GM19238 (cell line): ENCODE measurements around the gene SLC25A11.
A peak's percentile ranks its signal among the peaks of the same experiment; 100 is the strongest.
"Not testable (repeated sequence)": the region's sequence is repeated elsewhere in the genome, so short reads cannot be mapped to it uniquely, and the experiment has no call there.

Source experiments
- DNase-seq: peaks from one replicate; pipeline ENCODE4 v3.0.0; 2011; ENCODE audit warnings: low spot score; ENCODE audit not compliant: insufficient read length

Gene SLC25A11

GRCh38 chr17:4945176-4945943 lies 5.5 kb upstream of the SLC25A11 start:
- DNase-seq, result no peak

GRCh38 chr17:4944554-4945175 lies 4.8 kb upstream of the SLC25A11 start:
- DNase-seq, result no peak

DNA sequence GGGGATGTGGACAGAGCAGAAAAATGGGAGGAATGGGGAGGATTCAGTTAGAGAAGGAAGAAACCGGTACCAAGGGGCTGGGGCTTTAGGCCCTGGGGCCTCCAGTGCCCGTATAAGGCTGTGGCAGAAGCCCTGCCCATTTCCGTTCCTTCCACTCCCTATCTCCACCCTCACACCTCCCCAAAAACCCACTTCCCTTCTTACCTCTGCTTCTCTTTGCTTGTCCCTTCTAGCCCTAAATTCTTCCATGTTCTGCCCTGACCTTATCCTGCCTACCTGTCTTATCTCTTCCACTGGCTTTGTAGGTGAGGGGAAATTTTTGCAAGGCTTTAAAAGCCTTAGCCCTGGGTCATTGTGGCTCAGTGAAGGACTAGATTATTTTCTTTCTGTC lies 4.3 kb upstream of the SLC25A11 start:
- no peak for DNase-seq

DNA sequence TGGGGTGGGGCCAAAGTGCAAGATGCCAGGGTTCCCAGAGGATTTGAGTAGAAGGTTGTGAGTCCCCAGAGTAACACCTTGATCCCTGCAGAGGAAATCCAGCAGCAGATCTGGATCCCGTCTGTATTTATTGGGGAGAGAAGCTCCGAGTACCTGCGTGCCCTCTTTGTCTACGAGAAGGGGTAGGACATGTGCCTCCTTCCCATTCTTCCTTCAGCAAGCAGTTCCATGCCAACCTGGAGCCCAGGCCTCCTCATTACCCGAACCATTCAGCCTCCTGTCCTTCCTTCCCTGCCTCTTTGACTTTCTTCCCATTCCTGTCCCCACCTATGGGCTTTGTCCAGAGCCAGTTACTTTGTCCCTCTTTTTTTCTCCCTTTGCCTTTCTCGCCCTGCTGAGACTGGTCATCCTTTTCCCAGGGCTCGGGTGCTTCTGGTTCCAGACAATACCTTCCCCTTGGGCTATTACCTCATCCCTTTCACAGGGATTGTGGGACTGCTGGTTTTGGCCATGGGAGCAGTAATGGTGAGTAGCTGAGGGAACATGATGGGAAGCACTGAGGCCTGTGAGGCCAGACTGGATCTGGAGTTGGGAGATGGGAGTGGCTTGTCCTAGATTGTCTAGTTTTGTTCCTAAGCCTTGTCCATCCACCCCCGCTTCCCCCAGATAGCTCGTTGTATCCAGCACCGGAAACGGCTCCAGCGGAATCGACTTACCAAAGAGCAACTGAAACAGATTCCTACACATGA lies 3.1 kb upstream of the SLC25A11 start:
- no peak for DNase-seq

DNA sequence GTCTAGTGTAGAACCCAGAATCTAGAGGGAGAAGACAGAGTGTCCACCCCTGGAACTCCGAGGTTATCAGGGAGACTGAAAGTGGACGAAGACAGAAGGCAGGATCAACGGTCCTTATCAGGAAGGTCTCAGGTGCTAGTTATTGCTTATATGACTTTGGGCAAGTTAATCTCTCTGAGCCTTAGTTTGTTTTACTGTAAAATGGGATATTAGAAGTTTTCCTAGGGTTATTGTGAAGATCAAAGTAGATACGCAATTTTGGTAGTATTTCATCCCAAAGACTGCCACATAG lies 1.4 kb upstream of the SLC25A11 start:
- no peak for DNase-seq

GRCh38 chr17:4940555-4941318 lies 891 bp upstream of the SLC25A11 start:
- DNase-seq, result no peak

DNA sequence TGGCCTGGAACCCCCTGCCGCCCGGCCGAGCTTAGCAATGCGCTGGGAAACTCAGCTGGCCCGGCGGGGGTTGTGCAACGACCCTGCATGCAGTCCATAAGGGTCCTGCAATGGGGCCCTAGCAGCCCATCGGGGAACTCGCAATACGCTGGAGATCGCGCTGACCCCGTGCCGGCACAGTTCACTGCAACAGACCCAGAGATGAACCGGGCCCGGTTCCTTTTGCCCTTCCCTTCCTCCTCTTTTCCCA lies 375 bp downstream of the SLC25A11 start:
- no peak for DNase-seq

GRCh38 chr17:4938688-4939545 lies 929 bp downstream of the SLC25A11 start:
- no peak for DNase-seq

DNA sequence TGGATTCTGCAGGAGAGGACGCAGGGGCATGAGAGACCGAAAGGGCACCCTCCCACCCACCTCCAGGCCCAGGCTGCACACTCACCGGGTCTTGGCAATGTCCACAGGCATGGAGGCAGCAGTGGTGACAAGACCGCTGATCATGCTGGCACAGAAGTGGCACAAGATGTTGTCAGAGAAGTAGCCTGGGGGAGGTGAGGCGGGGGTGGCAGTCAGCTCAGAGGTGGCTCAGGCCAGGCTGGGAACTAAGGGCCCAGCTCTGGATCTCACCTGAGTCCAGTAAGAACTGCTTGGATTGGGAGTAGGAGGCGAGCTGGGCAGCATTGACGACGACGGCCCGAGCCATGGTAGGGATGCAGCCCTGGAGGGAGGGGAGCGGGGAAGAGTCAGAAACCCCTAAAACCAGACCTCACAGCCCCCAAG lies 1.8 kb downstream of the SLC25A11 start:
- DNase-seq, result no peak

GRCh38 chr17:4937553-4937952 lies 2.3 kb downstream of the SLC25A11 start:
- DNase-seq, result no peak

GRCh38 chr17:4936436-4936835 lies 3.4 kb downstream of the SLC25A11 start:
- no peak for DNase-seq

- no peak for DNase-seq
Observed at GRCh38 chr17:4935650-4936049, 4.2 kb downstream of the SLC25A11 start.

DNA sequence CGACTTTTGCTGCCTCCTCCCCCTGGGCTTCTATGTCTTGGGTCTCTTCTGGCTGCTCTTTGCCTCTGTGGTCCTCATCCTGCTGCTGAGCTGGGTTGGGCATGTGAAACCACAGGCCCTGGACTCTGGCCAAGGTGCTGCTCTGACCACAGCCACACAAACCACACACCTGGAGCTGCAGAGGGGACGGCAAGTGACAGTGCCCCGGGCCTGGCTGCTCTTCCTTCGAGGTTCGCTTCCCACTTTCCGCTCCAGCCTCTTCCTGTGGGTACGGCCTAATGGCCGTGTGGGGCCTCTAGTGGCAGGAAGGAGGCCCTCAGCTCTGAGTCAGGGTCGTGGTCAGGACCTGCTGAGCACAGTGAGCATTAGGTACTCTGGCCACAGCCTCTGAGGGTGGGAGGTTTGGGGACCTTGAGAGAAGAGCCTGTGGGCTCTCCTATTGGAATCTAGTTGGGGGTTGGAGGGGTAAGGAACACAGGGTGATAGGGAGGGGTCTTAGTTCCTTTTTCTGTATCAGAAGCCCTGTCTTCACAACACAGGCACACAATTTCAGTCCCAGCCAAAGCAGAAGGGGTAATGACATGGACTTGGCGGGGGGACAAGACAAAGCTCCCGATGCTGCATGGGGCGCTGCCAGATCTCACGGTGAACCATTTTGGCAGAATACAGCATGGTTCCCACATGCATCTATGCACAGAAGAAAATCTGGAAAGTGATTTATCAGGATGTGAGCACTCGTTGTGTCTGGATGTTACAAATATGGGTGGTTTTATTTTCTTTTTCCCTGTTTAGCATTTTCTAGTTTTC lies 5.5 kb downstream of the SLC25A11 start:
- DNase-seq, result peak; percentile 42

- DNase-seq, result no peak
Observed at GRCh38 chr17:4933646-4934045, 6.2 kb downstream of the SLC25A11 start.

DNA sequence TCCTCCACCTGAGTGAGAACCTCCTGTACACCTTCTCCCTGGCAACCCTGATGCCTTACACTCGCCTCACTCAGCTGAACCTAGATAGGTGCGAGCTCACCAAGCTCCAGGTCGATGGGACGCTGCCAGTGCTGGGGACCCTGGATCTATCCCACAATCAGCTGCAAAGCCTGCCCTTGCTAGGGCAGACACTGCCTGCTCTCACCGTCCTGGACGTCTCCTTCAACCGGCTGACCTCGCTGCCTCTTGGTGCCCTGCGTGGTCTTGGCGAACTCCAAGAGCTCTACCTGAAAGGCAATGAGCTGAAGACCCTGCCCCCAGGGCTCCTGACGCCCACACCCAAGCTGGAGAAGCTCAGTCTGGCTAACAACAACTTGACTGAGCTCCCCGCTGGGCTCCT lies 7.1 kb downstream of the SLC25A11 start:
- no peak for DNase-seq

DNA sequence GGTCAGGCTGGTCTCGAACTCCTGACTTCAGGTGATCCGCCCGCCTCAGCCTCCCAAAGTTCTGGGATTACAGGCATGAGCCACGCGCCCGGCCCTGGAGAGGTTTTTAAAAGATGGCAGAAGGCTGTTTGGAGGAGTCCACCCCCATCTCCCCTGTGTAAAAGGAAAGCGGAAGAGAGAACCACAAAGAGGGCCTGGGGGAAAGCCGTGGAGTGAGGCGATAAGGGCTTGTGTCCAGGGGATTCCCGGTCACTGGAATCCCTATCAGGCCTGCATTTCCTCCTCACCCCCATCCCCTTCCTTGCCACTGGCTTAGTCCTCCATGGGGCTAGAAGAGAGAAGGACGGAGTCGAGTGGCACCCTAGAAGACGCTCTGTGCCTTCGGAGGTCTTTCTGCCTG lies 7.9 kb downstream of the SLC25A11 start, which contains the start of gene GP1BA:
TSS of gene GP1BA (plus strand) at position 315 of the 400 bp plus-strand sequence. CDS start 328 bp downstream, outside the sequence.
- DNase-seq, result peak; percentile 28

- no peak for DNase-seq
Observed at GRCh38 chr17:4928881-4929280, 11.0 kb downstream of the SLC25A11 start.

- DNase-seq, result not testable (repeated sequence)
Observed at GRCh38 chr17:4926577-4927335, 13.1 kb downstream of the SLC25A11 start.

- no peak for DNase-seq
Observed at GRCh38 chr17:4921320-4921719, 18.5 kb downstream of the SLC25A11 start.
